Measurements from ENCODE around the gene RMDN3. TPM values are rescaled to one million over a fixed set of nuclear protein-coding genes. Genes with fewer than 3 reads are reported as not detected.

The RMDN3 gene, protein sequence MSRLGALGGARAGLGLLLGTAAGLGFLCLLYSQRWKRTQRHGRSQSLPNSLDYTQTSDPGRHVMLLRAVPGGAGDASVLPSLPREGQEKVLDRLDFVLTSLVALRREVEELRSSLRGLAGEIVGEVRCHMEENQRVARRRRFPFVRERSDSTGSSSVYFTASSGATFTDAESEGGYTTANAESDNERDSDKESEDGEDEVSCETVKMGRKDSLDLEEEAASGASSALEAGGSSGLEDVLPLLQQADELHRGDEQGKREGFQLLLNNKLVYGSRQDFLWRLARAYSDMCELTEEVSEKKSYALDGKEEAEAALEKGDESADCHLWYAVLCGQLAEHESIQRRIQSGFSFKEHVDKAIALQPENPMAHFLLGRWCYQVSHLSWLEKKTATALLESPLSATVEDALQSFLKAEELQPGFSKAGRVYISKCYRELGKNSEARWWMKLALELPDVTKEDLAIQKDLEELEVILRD
- total RNA-seq, result 29.6 and 40.5 TPM in 2 replicates

DNA sequence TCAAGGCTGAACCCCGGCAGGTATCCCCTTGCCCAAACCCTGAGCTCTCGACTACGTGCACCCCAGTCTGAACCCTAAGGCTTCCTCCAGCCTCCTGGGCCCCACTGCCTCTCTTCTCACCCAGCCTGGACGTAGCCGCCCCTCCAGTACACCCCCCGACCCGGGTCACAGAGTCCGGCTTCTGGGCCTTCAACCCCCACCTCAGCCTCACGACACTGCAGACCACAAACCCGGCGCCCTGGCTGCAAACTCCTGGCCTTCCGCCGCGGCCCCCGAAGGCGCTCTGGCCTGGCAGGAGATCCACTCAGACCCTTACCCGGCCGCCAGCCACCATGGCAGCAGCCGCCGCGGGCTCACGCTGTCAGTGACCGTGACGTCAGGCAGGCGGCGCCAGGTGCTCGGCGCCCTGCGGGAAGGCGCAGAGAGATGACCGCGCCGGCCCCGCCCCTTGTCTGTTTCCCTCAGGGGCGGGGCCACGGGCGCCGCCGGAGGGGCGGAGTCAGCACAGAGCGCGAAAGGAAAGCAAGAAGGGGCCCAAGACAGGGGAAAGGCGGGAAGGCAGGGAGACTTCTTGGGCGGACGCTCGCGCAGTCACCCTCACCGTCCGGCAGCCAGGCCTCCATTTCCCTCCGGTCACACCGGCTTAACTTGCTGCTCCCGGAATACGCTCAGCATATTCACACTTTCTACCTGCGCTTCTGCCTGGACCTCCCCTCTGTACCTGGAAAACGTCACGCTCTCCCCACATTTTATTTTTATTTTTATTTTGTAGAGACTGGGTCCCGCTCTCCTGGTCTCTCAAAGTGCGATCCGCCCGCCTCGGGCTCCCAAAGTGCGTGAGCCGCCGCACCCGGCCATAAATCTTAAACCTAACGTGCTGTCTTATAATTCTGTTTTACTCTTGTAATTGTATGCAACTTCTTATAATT, at the start of gene RMDN3:
Gene RMDN3, minus strand, starts transcription at position 372 of the 929 bp plus-strand sequence. CDS start 471 bp downstream, outside the sequence.

DNA sequence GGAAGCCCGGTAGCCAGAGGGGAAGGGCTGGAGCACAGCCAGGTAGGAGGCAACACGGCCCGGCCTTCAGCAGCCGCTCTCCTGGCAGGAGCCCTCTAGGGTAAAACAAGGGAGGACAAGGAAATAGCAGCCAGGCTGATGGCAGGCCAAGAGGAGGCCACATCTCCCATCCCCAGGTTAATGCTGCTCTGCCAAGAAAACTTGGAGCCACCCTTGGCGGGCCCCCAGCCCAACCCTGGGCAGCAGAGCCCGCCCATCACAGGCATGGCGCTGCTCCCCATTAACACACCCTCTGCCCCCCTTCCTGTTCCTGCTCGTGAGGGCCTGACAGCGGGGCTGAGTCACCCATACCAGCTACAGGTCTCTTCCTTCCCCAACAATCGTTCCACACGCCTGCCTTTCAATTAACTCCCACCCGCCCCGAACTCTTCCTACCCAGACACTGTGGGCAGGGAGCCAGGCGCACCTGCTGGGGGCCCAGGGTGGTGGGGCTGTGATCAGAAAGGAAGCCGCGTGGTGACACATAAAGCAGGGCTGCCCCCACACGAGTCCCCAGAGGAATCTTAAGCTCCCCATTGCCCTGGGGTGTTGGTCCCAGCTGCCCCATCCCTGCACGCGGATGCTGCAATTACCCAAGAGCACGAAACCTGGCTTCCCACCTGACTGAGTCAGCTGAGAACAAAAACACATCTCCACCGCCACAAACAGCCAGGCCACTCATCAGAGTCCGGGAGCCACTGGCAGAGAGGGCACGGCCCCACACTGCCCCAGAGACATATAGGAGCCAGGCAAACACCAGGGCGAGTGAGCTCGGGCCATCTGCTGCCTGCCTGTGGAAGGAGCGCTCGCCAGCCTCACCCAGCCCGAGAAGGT, 14.5 kb upstream of the RMDN3 start, which contains the start of gene C15orf62:
Gene C15orf62, plus strand, starts transcription at position 707 of the 873 bp plus-strand sequence. CDS start 516 bp downstream, outside the sequence.

DNA sequence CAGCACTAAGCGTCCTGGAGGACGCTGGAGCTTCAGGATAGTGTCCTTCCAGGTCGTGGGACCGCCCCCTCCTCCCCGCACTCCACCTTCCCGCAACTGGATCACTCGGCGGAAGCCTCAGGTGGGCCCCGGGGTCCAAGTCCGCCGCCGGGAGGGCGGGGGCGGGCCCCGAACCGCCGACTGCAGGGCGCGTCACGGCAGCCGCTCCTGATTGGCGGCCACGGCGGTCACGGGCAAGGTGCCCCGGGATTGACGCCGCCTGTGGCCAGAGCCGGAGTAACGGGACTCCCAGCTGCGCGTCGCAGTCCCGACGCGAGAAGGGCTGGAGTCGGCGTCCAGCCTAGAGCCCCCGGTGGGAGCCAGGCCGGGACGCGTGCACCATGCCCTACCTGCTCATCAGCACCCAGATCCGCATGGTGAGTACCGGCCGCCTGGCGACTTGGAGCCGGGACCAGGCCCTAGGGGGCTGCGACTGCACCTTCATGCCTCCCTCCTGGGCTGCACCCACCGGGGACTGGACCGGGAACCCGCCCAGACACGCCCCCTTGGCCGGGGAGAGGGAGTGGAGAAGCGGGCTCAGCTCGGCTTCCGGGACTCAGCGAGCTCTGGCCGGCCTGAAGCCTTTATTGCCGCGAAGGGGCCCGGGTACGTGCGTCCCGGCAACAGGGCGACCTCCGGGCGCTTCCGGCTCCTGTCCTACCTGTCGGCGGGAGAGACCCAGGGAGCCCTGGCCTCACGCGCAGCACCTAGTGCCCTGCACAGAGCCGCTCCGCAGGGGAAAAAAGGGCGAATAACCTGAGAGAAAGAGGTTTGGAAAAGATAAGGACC, 9.0 kb upstream of the RMDN3 start, which contains the start of gene GCHFR:
Gene GCHFR, plus strand, starts transcription at position 268 of the 828 bp plus-strand sequence. Its CDS starts 113 bp downstream, at position 381.

DNA sequence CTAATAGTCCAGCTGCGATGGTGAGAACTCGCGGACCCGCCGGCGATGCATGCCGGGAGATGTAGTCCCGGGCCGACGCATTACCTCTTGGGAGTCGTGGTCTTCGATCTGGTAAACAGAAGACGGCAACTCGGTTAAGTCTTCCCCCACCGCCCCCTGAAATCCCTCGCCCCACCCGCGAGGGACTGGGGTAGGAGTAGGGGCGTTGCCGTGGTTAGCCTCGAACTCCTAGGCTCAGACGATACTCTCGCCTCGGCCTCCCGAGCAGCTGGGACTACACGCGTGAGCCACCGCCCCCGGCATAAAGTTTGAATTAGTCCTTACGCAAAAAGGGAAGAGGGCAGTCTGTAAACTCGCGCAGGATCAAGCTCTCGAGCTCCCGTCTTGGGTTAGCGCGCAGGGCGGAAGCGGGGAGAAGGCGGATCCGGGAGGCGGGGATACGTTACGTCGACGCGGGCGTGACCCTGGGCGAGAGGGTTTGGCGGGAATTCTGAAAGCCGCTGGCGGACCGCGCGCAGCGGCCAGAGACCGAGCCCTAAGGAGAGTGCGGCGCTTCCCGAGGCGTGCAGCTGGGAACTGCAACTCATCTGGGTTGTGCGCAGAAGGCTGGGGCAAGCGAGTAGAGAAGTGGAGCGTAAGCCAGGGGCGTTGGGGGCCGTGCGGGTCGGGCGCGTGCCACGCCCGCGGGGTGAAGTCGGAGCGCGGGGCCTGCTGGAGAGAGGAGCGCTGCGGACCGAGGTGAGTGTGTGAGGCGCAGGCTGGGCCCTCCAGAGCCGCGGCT, 60.2 kb downstream of the RMDN3 start, which contains the start of gene RAD51:
Gene RAD51, plus strand, starts transcription at position 487 of the 781 bp plus-strand sequence. CDS start 3,585 bp downstream, outside the sequence.

Other genes starting within 250 kb of the RMDN3 start
- gene CCDC32, start 190.2 kb downstream of the RMDN3 start, total RNA-seq, result 21.7 and 23.7 TPM in 2 replicates
- 9.3 and 15.9 TPM in 2 replicates for gene RPUSD2, start 186.0 kb downstream of the RMDN3 start, total RNA-seq
- 2.5 and 24.7 TPM in 2 replicates for gene KNL1, start 161.0 kb downstream of the RMDN3 start, total RNA-seq
- gene RAD51, start 60.1 kb downstream of the RMDN3 start, total RNA-seq, result 1.1 and 14.2 TPM in 2 replicates
- 0.38 and 2.0 TPM in 2 replicates for gene GCHFR, start 8.8 kb upstream of the RMDN3 start, total RNA-seq
- not detected in 2 replicates for gene C15orf62, start 14.7 kb upstream of the RMDN3 start, total RNA-seq
- gene ZFYVE19, start 51.8 kb upstream of the RMDN3 start, total RNA-seq, result 13.5 and 21.7 TPM in 2 replicates
- gene DNAJC17, start 52.2 kb upstream of the RMDN3 start, total RNA-seq, result 11.0 and 26.6 TPM in 2 replicates
- not detected in 2 replicates for gene PPP1R14D, start 73.5 kb upstream of the RMDN3 start, total RNA-seq
- 0.28 and 0.58 TPM in 2 replicates for gene SPINT1, start 88.8 kb upstream of the RMDN3 start, total RNA-seq
- not detected in 2 replicates for gene RHOV, start 119.0 kb upstream of the RMDN3 start, total RNA-seq
- 47.9 and 49.5 TPM in 2 replicates for gene VPS18, start 139.2 kb upstream of the RMDN3 start, total RNA-seq
- 0.28 and 0.38 TPM in 2 replicates for gene DLL4, start 174.1 kb upstream of the RMDN3 start, total RNA-seq
- 3.9 and 6.5 TPM in 2 replicates for gene CHAC1, start 198.2 kb upstream of the RMDN3 start, total RNA-seq

Data from regular cardiac myocyte (primary cell).